Measurements from ENCODE around the gene TDRKH. TPM values are rescaled to one million over a fixed set of nuclear protein-coding genes. Genes with fewer than 3 reads are reported as not detected.
"Not testable (repeated sequence)": the region's sequence is repeated elsewhere in the genome, so short reads cannot be mapped to it uniquely, and the experiment has no call there.

Gene TDRKH
- total RNA-seq, 1 donor from 2014 or later, result 27.2 TPM

GRCh38 chr1:151783796-151784195, 6.5 kb downstream of the TDRKH start:
- no peak overlapping the region for H3K27ac Mint-ChIP-seq (ENCODE audit: unreplicated experiment)
- peaks cover 17% of the 10 kb centered on the region for H3K36me3 Mint-ChIP-seq (ENCODE audit: low read depth, unreplicated experiment)
- no peak for TF ChIP-seq CTCF (IDR thresholded peaks at IDR 0.05; ENCODE audit: unreplicated experiment)
- no peaks in the 10 kb centered on the region for H3K4me1 Mint-ChIP-seq (ENCODE audit: unreplicated experiment)
- H3K27me3 Mint-ChIP-seq (ENCODE audit: unreplicated experiment), result no peaks in the 10 kb centered on the region
- no peak overlapping the region for H3K4me3 Mint-ChIP-seq (ENCODE audit: unreplicated experiment)
- no peak for DNase-seq (ENCODE audit: low spot score)
- H3K9me3 Mint-ChIP-seq (ENCODE audit: unreplicated experiment), result no peaks in the 10 kb centered on the region

- H3K27me3 Mint-ChIP-seq (ENCODE audit: unreplicated experiment), result no peaks in the 10 kb centered on the region
- no peak overlapping the region for H3K27ac Mint-ChIP-seq (ENCODE audit: unreplicated experiment)
- DNase-seq (ENCODE audit: low spot score), result no peak
- H3K4me1 Mint-ChIP-seq (ENCODE audit: unreplicated experiment), result no peaks in the 10 kb centered on the region
- peaks cover 23% of the 10 kb centered on the region for H3K36me3 Mint-ChIP-seq (ENCODE audit: low read depth, unreplicated experiment)
- H3K9me3 Mint-ChIP-seq (ENCODE audit: unreplicated experiment), result no peaks in the 10 kb centered on the region
- no peak for TF ChIP-seq CTCF (IDR thresholded peaks at IDR 0.05; ENCODE audit: unreplicated experiment)
- no peak overlapping the region for H3K4me3 Mint-ChIP-seq (ENCODE audit: unreplicated experiment)
Measured at GRCh38 chr1:151782741-151783140, 7.6 kb downstream of the TDRKH start.

GRCh38 chr1:151782026-151782425, 8.3 kb downstream of the TDRKH start:
- H3K27me3 Mint-ChIP-seq (ENCODE audit: unreplicated experiment); H3K9me3 Mint-ChIP-seq (ENCODE audit: unreplicated experiment); H3K27ac Mint-ChIP-seq (ENCODE audit: unreplicated experiment); H3K4me3 Mint-ChIP-seq (ENCODE audit: unreplicated experiment); DNase-seq (ENCODE audit: low spot score); H3K4me1 Mint-ChIP-seq (ENCODE audit: unreplicated experiment): not testable (repeated sequence)
- H3K36me3 Mint-ChIP-seq (ENCODE audit: low read depth, unreplicated experiment), result peaks cover 23% of the 10 kb centered on the region

GRCh38 chr1:151780736-151781135, 9.6 kb downstream of the TDRKH start:
- H3K27me3 Mint-ChIP-seq (ENCODE audit: unreplicated experiment); DNase-seq (ENCODE audit: low spot score); H3K4me3 Mint-ChIP-seq (ENCODE audit: unreplicated experiment); H3K4me1 Mint-ChIP-seq (ENCODE audit: unreplicated experiment); H3K27ac Mint-ChIP-seq (ENCODE audit: unreplicated experiment); H3K9me3 Mint-ChIP-seq (ENCODE audit: unreplicated experiment): not testable (repeated sequence)
- peaks cover 23% of the 10 kb centered on the region for H3K36me3 Mint-ChIP-seq (ENCODE audit: low read depth, unreplicated experiment)

- Mint-ChIP-seq H3K4me1 (ENCODE audit: unreplicated experiment) (no peaks in the 10 kb centered on the region), H3K9me3 (ENCODE audit: unreplicated experiment) (no peaks in the 10 kb centered on the region), H3K27ac (ENCODE audit: unreplicated experiment) (no peak overlapping the region), H3K36me3 (ENCODE audit: low read depth, unreplicated experiment) (peaks cover 23% of the 10 kb centered on the region), H3K27me3 (ENCODE audit: unreplicated experiment) (peaks cover 2% of the 10 kb centered on the region), H3K4me3 (ENCODE audit: unreplicated experiment) (no peak overlapping the region)
- TF ChIP-seq CTCF (IDR thresholded peaks at IDR 0.05; ENCODE audit: unreplicated experiment), result no peak
- DNase-seq (ENCODE audit: low spot score), result no peak
Measured at GRCh38 chr1:151779852-151780251, 10.4 kb downstream of the TDRKH start.

- no peaks in the 10 kb centered on the region for H3K9me3 Mint-ChIP-seq (ENCODE audit: unreplicated experiment)
- TF ChIP-seq CTCF (IDR thresholded peaks at IDR 0.05; ENCODE audit: unreplicated experiment), result no peak
- peaks cover 35% of the 10 kb centered on the region for H3K36me3 Mint-ChIP-seq (ENCODE audit: low read depth, unreplicated experiment)
- no peaks in the 10 kb centered on the region for H3K4me1 Mint-ChIP-seq (ENCODE audit: unreplicated experiment)
- H3K27ac Mint-ChIP-seq (ENCODE audit: unreplicated experiment), result no peak overlapping the region
- no peak overlapping the region for H3K4me3 Mint-ChIP-seq (ENCODE audit: unreplicated experiment)
- peaks cover 2% of the 10 kb centered on the region for H3K27me3 Mint-ChIP-seq (ENCODE audit: unreplicated experiment)
- no peak for DNase-seq (ENCODE audit: low spot score)
Measured at GRCh38 chr1:151777317-151777716, 13.0 kb downstream of the TDRKH start.
